GM19239 (cell line): Measurements from ENCODE around the gene FBLN2.

Experiments
- DNase-seq: peaks from one replicate; pipeline ENCODE4 v3.0.0; 2011; ENCODE audit warnings: low spot score; ENCODE audit not compliant: insufficient read length
- FAIRE-seq: peaks from 2 replicates; lab custom pipeline; 2011; peaks lifted over from hg19 to GRCh38; lab: Jason Lieb, UNC

Gene FBLN2

GRCh38 chr3:13595485-13595884, 46.6 kb downstream of the FBLN2 start:
- DNase-seq, result no peak
- no peak for FAIRE-seq

GRCh38 chr3:13596426-13597205, 47.7 kb downstream of the FBLN2 start:
- DNase-seq (no peak), FAIRE-seq (no peak)

- no peak for DNase-seq
- no peak for FAIRE-seq
Measured at GRCh38 chr3:13597661-13598060, 48.7 kb downstream of the FBLN2 start.

GRCh38 chr3:13598201-13598600, 49.3 kb downstream of the FBLN2 start:
- DNase-seq (no peak), FAIRE-seq (no peak)

GRCh38 chr3:13598926-13599886, 50.3 kb downstream of the FBLN2 start:
- FAIRE-seq (no peak), DNase-seq (no peak)

- no peak for DNase-seq
- no peak for FAIRE-seq
Measured at GRCh38 chr3:13599887-13600450, 51.0 kb downstream of the FBLN2 start.

- DNase-seq (no peak), FAIRE-seq (no peak)
Measured at GRCh38 chr3:13600950-13601691, 52.2 kb downstream of the FBLN2 start.

GRCh38 chr3:13601692-13602080, 52.8 kb downstream of the FBLN2 start:
- DNase-seq (no peak), FAIRE-seq (no peak)

GRCh38 chr3:13605555-13605954, 56.6 kb downstream of the FBLN2 start:
- no peak for FAIRE-seq
- DNase-seq, result no peak

- FAIRE-seq (no peak), DNase-seq (no peak)
Measured at GRCh38 chr3:13607821-13608597, 59.1 kb downstream of the FBLN2 start.

GRCh38 chr3:13608969-13609725, 60.2 kb downstream of the FBLN2 start:
- FAIRE-seq (no peak), DNase-seq (no peak)

GRCh38 chr3:13610006-13610570, 61.2 kb downstream of the FBLN2 start:
- no peak for FAIRE-seq
- DNase-seq, result no peak

GRCh38 chr3:13611221-13611620, 62.3 kb downstream of the FBLN2 start:
- no peak for DNase-seq
- no peak for FAIRE-seq

GRCh38 chr3:13612829-13613228, 63.9 kb downstream of the FBLN2 start:
- DNase-seq (no peak), FAIRE-seq (no peak)

- DNase-seq (no peak), FAIRE-seq (no peak)
Measured at GRCh38 chr3:13613343-13614190, 64.6 kb downstream of the FBLN2 start.

GRCh38 chr3:13614607-13615006, 65.7 kb downstream of the FBLN2 start:
- FAIRE-seq (no peak), DNase-seq (no peak)

GRCh38 chr3:13615019-13615528, 66.1 kb downstream of the FBLN2 start:
- no peak for FAIRE-seq
- no peak for DNase-seq
